HepG2 (cell line): ENCODE measurements around the gene L3MBTL1. TPM values are rescaled to one million over a fixed set of nuclear protein-coding genes. Genes with fewer than 3 reads are reported as not detected.

Source experiments
- ATF6 ChIP-seq: sonication (generic); formaldehyde crosslinking; conservative IDR thresholded peaks from 2 replicates; pipeline ENCODE4 v1.4.0; 2020; ENCODE audit warnings: missing genetic modification reagents
- CBX1 ChIP-seq: IDR thresholded peaks from one replicate; pipeline ENCODE4 v1.6.1; 2016; ENCODE audit warnings: antibody characterized with exemption, low read depth
- ERF ChIP-seq: IDR thresholded peaks from 2 replicates; pipeline ENCODE4 v1.6.1; 2018; ENCODE audit warnings: missing biosample characterization, missing genetic modification reagents
- ETV5 ChIP-seq: IDR thresholded peaks from 2 replicates; pipeline ENCODE4 v1.6.1; 2018; ENCODE audit warnings: missing biosample characterization, missing genetic modification reagents, inconsistent platforms, borderline replicate concordance
- ETV6 ChIP-seq: sonication (generic); formaldehyde crosslinking; conservative IDR thresholded peaks from 2 replicates; pipeline ENCODE4 v1.4.0; 2020; ENCODE audit warnings: missing genetic modification reagents
- GZF1 ChIP-seq: sonication (generic); formaldehyde crosslinking; IDR thresholded peaks from 2 replicates; pipeline ENCODE4 v1.5.1; 2020; ENCODE audit warnings: mild to moderate bottlenecking, missing genetic modification reagents
- HINFP ChIP-seq: sonication (generic); formaldehyde crosslinking; IDR thresholded peaks from 2 replicates; pipeline ENCODE4 v1.4.0; 2020; ENCODE audit warnings: low read depth, mild to moderate bottlenecking, missing genetic modification reagents
- JUN ChIP-seq: sonication (generic); formaldehyde crosslinking; IDR thresholded peaks from 2 replicates; pipeline ENCODE4 v1.4.0; 2020; ENCODE audit warnings: mild to moderate bottlenecking, missing genetic modification reagents
- RAD51 ChIP-seq: fragments of 450-650 bp; IDR thresholded peaks from 2 replicates; pipeline ENCODE4 v1.6.1; 2016; ENCODE audit warnings: borderline replicate concordance
- SCMH1 ChIP-seq: sonication (generic); formaldehyde crosslinking; IDR thresholded peaks from 2 replicates; pipeline ENCODE4 v1.9.0; 2021; ENCODE audit warnings: missing genetic modification reagents, mild to moderate bottlenecking, borderline replicate concordance
- SIN3A ChIP-seq: IDR thresholded peaks from 2 replicates; pipeline ENCODE4 v1.6.1; 2011; ENCODE audit warnings: low read depth, mild to moderate bottlenecking, control low read depth, low read length, borderline replicate concordance
- SOX5 ChIP-seq: IDR thresholded peaks from 2 replicates; pipeline ENCODE4 v1.6.1; 2016; ENCODE audit warnings: borderline replicate concordance
- TEAD2 ChIP-seq: sonication (generic); formaldehyde crosslinking; IDR thresholded peaks from 2 replicates; pipeline ENCODE4 v1.9.0; 2021; ENCODE audit warnings: missing genetic modification reagents
- ZBTB1 ChIP-seq: sonication (generic); formaldehyde crosslinking; IDR thresholded peaks from 2 replicates; pipeline ENCODE4 v1.4.0; 2020; ENCODE audit warnings: missing genetic modification reagents, borderline replicate concordance
- ZBTB7B ChIP-seq: sonication (generic); formaldehyde crosslinking; IDR thresholded peaks from 2 replicates; pipeline ENCODE4 v1.4.0; 2020; ENCODE audit warnings: missing genetic modification reagents
- ZC3H13 ChIP-seq: sonication (generic); formaldehyde crosslinking; IDR thresholded peaks from 2 replicates; pipeline ENCODE4 v1.8.1; 2023; ENCODE audit warnings: mild to moderate bottlenecking, missing genetic modification reagents, moderate library complexity
- ZFP82 ChIP-seq: sonication (generic); formaldehyde crosslinking; IDR thresholded peaks from 2 replicates; pipeline ENCODE4 v1.5.1; 2020; ENCODE audit warnings: mild to moderate bottlenecking, missing genetic modification reagents, borderline replicate concordance
- ZIK1 ChIP-seq: sonication (generic); formaldehyde crosslinking; IDR thresholded peaks from 2 replicates; pipeline ENCODE4 v1.5.0; 2020; ENCODE audit warnings: mild to moderate bottlenecking, low read depth, missing genetic modification reagents, borderline replicate concordance
- ZNF142 ChIP-seq: sonication (generic); formaldehyde crosslinking; IDR thresholded peaks from 2 replicates; pipeline ENCODE4 v1.4.0; 2020; ENCODE audit warnings: missing genetic modification reagents
- ZNF510 ChIP-seq: sonication (generic); formaldehyde crosslinking; IDR thresholded peaks from 2 replicates; pipeline ENCODE4 v1.4.0; 2020; ENCODE audit warnings: low read depth, mild to moderate bottlenecking, missing genetic modification reagents
- ZNF780A ChIP-seq: sonication (generic); formaldehyde crosslinking; IDR thresholded peaks from 2 replicates; pipeline ENCODE4 v1.8.0; 2022; ENCODE audit warnings: mild to moderate bottlenecking, missing genetic modification reagents, moderate library complexity
- polyA plus RNA-seq, 8 experiments: library from polyadenylated mRNA; depleted of rRNA in 3 of 8; stranded (reverse) in 7 of 8; unstranded in 1 of 8; fragments of >200 nt; fragmentation: Illumina TruSeq in 4 of 8; extraction: Trizol in 4 of 8; gene quantifications; 2 replicates each; pipeline versions ENCODE4 v1.2.1 to v1.2.3, GENCODE V29; 2011 to 2016; ENCODE audit warnings: low read depth in 4 of 8, missing spikeins in 1 of 8, mixed read lengths in 1 of 8; ENCODE audit not compliant: insufficient read depth in 1 of 8
- total RNA-seq, 5 experiments: library from RNA; depleted of rRNA; stranded (reverse); fragments of >200 nt; fragmentation: Illumina TruSeq; extraction: Trizol; gene quantifications; 2 replicates each; pipeline ENCODE4 v1.2.3, GENCODE V29; 2016; ENCODE audit warnings: low read depth in 1 of 5

The L3MBTL1 gene
- total and polyA plus RNA-seq, 2 of the 13 experiments (the other 11 are each of a cell fraction or from before 2014, with no cell fraction given) = 9.0 to 17.8 TPM

- 0 out of 2 replicates have a peak, but pooled peaks have one; percentile 34 for TF ChIP-seq HINFP (CRISPR knock-in tag)
- no peak for TF ChIP-seq TEAD2 (CRISPR knock-in tag)
- no peak for TF ChIP-seq SIN3A
- TF ChIP-seq RAD51 = no peak
- no peak for TF ChIP-seq CBX1
- TF ChIP-seq GZF1 (CRISPR knock-in tag) = no peak
- TF ChIP-seq SCMH1 (CRISPR knock-in tag) = no peak
- TF ChIP-seq ZBTB7B = no peak
- no peak for TF ChIP-seq ETV6
- TF ChIP-seq ZIK1 = no peak
- no peak for TF ChIP-seq JUN (CRISPR knock-in tag)
- no peak; the same call in 1 of the 2 replicates for TF ChIP-seq SOX5 (CRISPR knock-in tag)
- no peak for TF ChIP-seq ZFP82
- TF ChIP-seq ERF (CRISPR knock-in tag) = no peak
- TF ChIP-seq ATF6 = no peak
- no peak for TF ChIP-seq ZBTB1 (CRISPR knock-in tag)
- TF ChIP-seq ZNF510 (CRISPR knock-in tag) = no peak
- TF ChIP-seq ETV5 = peak; percentile 86
- peak; percentile 54; the same call in 1 of the 2 replicates for TF ChIP-seq ZC3H13 (CRISPR knock-in tag)
- no peak for TF ChIP-seq ZNF142 (CRISPR knock-in tag)
- TF ChIP-seq ZNF780A = 0 out of 2 replicates have a peak, but pooled peaks have one; percentile 30
These were observed 48.2 kb upstream of the L3MBTL1 start (continued) for GRCh38 chr20:43459022-43459942.
